ENCODE measurements around the gene ZBTB34. TPM values are rescaled to one million over a fixed set of nuclear protein-coding genes. Genes with fewer than 3 reads are reported as not detected.

Gene ZBTB34
- total and polyA plus RNA-seq, 2 experiments from 2014 or later = 6.1 to 21.3 TPM

DNA sequence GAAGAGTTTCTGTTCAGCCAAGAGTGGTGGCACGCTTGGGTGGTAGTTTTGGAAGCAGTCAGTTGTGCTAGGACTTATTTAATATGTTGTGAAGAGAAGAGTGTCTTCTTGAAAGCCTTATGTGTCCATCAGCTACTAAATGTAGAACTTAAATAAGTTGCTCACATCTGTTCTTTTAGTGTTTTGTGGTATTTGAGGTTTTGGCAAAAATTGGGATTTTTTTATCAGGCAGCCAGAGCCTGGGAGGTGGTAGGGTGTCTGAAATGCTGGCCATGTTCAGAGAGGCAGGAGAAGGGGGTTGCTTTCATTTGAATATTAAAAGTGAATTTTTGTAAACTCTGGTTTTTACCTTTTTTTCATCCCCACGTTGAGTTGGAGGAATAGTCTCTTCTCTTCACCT is 24.2 kb upstream of the ZBTB34 start:
- Histone ChIP-seq H3K36me3 (replicated peaks; ENCODE audit: insufficient read depth, low read depth) (peaks cover 4% of the 10 kb centered on the region), H3K27me3 (no peaks in the 10 kb centered on the region), H3K4me1 (ENCODE audit: insufficient read depth) (no peaks in the 10 kb centered on the region), H3K4me2 (no peak overlapping the region), H3K27ac (no peak overlapping the region), H3K79me2 (peaks cover 57% of the 10 kb centered on the region), H2AFZ (no peak overlapping the region), H3K4me3 (no peak overlapping the region), H4K20me1 (ENCODE audit: insufficient read depth, poor library complexity, severe bottlenecking) (peaks cover 34% of the 10 kb centered on the region), H3K9me2 (replicated peaks; ENCODE audit: insufficient read depth) (no peaks in the 10 kb centered on the region), H3K9me3 (ENCODE audit: low read depth) (no peaks in the 10 kb centered on the region)
- DNase-seq (ENCODE audit: low spot score) = no peak
- TF ChIP-seq CTCF (IDR thresholded peaks at IDR 0.05; ENCODE audit: poor library complexity) (no peak), EZH2 (IDR thresholded peaks at IDR 0.05; ENCODE audit: borderline replicate concordance) (no peak), EZH2phosphoT487 (IDR thresholded peaks at IDR 0.05; ENCODE audit: low read depth, severe bottlenecking, unreplicated experiment) (no peak)
- WGBS (ENCODE audit: low lambda C conversion rate, missing lambda C conversion rate) = 100% methylated on average over 2 of the region's 2 CpGs

- no peak overlapping the region for H3K27ac ChIP-seq
- peaks cover 34% of the 10 kb centered on the region for H4K20me1 ChIP-seq (ENCODE audit: insufficient read depth, poor library complexity, severe bottlenecking)
- peaks cover 4% of the 10 kb centered on the region for H3K36me3 ChIP-seq (replicated peaks; ENCODE audit: insufficient read depth, low read depth)
- TF ChIP-seq EZH2phosphoT487 (IDR thresholded peaks at IDR 0.05; ENCODE audit: low read depth, severe bottlenecking, unreplicated experiment) = no peak
- no peak for TF ChIP-seq CTCF (IDR thresholded peaks at IDR 0.05; ENCODE audit: poor library complexity)
- TF ChIP-seq EZH2 (IDR thresholded peaks at IDR 0.05; ENCODE audit: borderline replicate concordance) = no peak
- peaks cover 45% of the 10 kb centered on the region for H3K79me2 ChIP-seq
- no peak overlapping the region for H3K4me3 ChIP-seq
- H3K27me3 ChIP-seq = no peaks in the 10 kb centered on the region
- H3K4me2 ChIP-seq = no peak overlapping the region
- WGBS (ENCODE audit: low lambda C conversion rate, missing lambda C conversion rate) = 89% methylated on average over 7 of the region's 7 CpGs
- no peaks in the 10 kb centered on the region for H3K9me2 ChIP-seq (replicated peaks; ENCODE audit: insufficient read depth)
- no peaks in the 10 kb centered on the region for H3K9me3 ChIP-seq (ENCODE audit: low read depth)
- no peak for DNase-seq (ENCODE audit: low spot score)
- no peak overlapping the region for H2AFZ ChIP-seq
- no peaks in the 10 kb centered on the region for H3K4me1 ChIP-seq (ENCODE audit: insufficient read depth)
These were observed 22.2 kb upstream of the ZBTB34 start for GRCh38 chr9:126838055-126838811.

GRCh38 chr9:126838895-126839294 is 21.5 kb upstream of the ZBTB34 start:
- H3K4me3 ChIP-seq = no peak overlapping the region
- no peaks in the 10 kb centered on the region for H3K9me3 ChIP-seq (ENCODE audit: low read depth)
- TF ChIP-seq EZH2phosphoT487 (IDR thresholded peaks at IDR 0.05; ENCODE audit: low read depth, severe bottlenecking, unreplicated experiment) = no peak
- TF ChIP-seq EZH2 (IDR thresholded peaks at IDR 0.05; ENCODE audit: borderline replicate concordance) = no peak
- no peak for TF ChIP-seq CTCF (IDR thresholded peaks at IDR 0.05; ENCODE audit: poor library complexity)
- H3K9me2 ChIP-seq (replicated peaks; ENCODE audit: insufficient read depth) = no peaks in the 10 kb centered on the region
- H3K4me1 ChIP-seq (ENCODE audit: insufficient read depth) = no peaks in the 10 kb centered on the region
- no peaks in the 10 kb centered on the region for H3K27me3 ChIP-seq
- H4K20me1 ChIP-seq (ENCODE audit: insufficient read depth, poor library complexity, severe bottlenecking) = peaks cover 29% of the 10 kb centered on the region
- H2AFZ ChIP-seq = no peak overlapping the region
- peaks cover 4% of the 10 kb centered on the region for H3K36me3 ChIP-seq (replicated peaks; ENCODE audit: insufficient read depth, low read depth)
- no peak overlapping the region for H3K4me2 ChIP-seq
- no peak overlapping the region for H3K27ac ChIP-seq
- 94% methylated on average over 12 of the region's 12 CpGs for WGBS (ENCODE audit: low lambda C conversion rate, missing lambda C conversion rate)
- peaks cover 38% of the 10 kb centered on the region for H3K79me2 ChIP-seq
- DNase-seq (ENCODE audit: low spot score) = no peak
